HepG2 (cell line): Measurements from ENCODE around the gene TENT5A. TPM values are rescaled to one million over a fixed set of nuclear protein-coding genes. Genes with fewer than 3 reads are reported as not detected.

Source experiments
- ATAC-seq: fragments of 200-7000 bp; cut with Tn5 transposase; 3 replicates; pipeline ENCODE4 v1.9.1; 2020; ENCODE audit warnings: mild to moderate bottlenecking, moderate library complexity
- BruUV-seq: library from RNA; stranded (reverse); fragments of 400-500 nt; replicated peaks from 2 replicates; lab custom pipeline; 2021; lab: Mats Ljungman, UMichigan
- CTCF ChIA-PET: fragments of 300-600 bp; formaldehyde crosslinking; extraction: SDS; loops from one replicate; lab custom pipeline; 2021; ENCODE audit warnings: low total read pairs, inconsistent platforms, low intra/inter-chr PET ratio; lab: Yijun Ruan, JAX
- POLR2A ChIA-PET: fragments of 350-600 bp; sonication (Branson Sonifier 250); formaldehyde crosslinking; loops from one replicate; lab custom pipeline; 2020; ENCODE audit warnings: antibody characterized with exemption, inconsistent platforms; lab: Yijun Ruan, JAX
- DNase-seq: peaks from one replicate; pipeline ENCODE4 v3.0.0-alpha.2; 2015; ENCODE audit warnings: low spot score
- FAIRE-seq: peaks from 3 replicates; lab custom pipeline; 2011; peaks lifted over from hg19 to GRCh38; lab: Jason Lieb, UNC
- H2AFZ ChIP-seq: one replicate; pipeline ENCODE4 v1.6.1; 2011; ENCODE audit warnings: low read length, inconsistent platforms
- H3K27ac ChIP-seq: fragments of 300-600 bp; 3 replicates; pipeline ENCODE4 v1.8.0; 2011; ENCODE audit warnings: mixed run types, mild to moderate bottlenecking, mixed read lengths, low read length, inconsistent platforms; ENCODE audit not compliant: insufficient read depth; ENCODE audit errors: extremely low read length
- H3K27me3 ChIP-seq, 2 experiments: fragments of 200-600 bp in 1 of 2; 2 replicates in 1 of 2; 3 replicates in 1 of 2; pipeline versions ENCODE4 v1.6.0 to v1.8.0; 2011; ENCODE audit warnings: low read length in 2 of 2, mild to moderate bottlenecking in 2 of 2, moderate library complexity in 2 of 2, inconsistent platforms in 1 of 2; ENCODE audit not compliant: insufficient read depth in 2 of 2, control insufficient read depth in 1 of 2
- H3K36me3 ChIP-seq, 2 experiments: fragments of 200-600 bp in 1 of 2; replicated peaks in 1 of 2; 2 replicates in 1 of 2; 3 replicates in 1 of 2; pipeline versions ENCODE4 v1.5.1 to v1.8.0; 2011; ENCODE audit warnings: low read length in 2 of 2, inconsistent platforms in 1 of 2; ENCODE audit not compliant: insufficient read depth in 2 of 2, control insufficient read depth in 1 of 2
- H3K4me1 ChIP-seq: 2 replicates; pipeline ENCODE4 v1.5.1; 2012; ENCODE audit warnings: low read length, inconsistent platforms; ENCODE audit not compliant: insufficient read depth
- H3K4me2 ChIP-seq: 2 replicates; pipeline ENCODE4 v1.6.0; 2011; ENCODE audit warnings: low read depth, low read length, inconsistent platforms
- H3K4me3 ChIP-seq, 3 experiments: fragments of 200-600 bp in 1 of 3; sonication (generic), shearing (Covaris generic) in 1 of 3; replicated peaks in 1 of 3; 2 replicates each; pipeline ENCODE4 v1.5.1; 2011 to 2016; ENCODE audit warnings: low read length in 3 of 3, inconsistent platforms in 2 of 3, low read depth in 2 of 3, mild to moderate bottlenecking in 2 of 3, control low read depth in 1 of 3, mixed read lengths in 1 of 3; ENCODE audit not compliant: insufficient read depth in 1 of 3
- H3K79me2 ChIP-seq: one replicate; pipeline ENCODE4 v1.6.1; 2011; ENCODE audit warnings: low read length, inconsistent platforms; ENCODE audit not compliant: insufficient read depth
- H3K9ac ChIP-seq: 2 replicates; pipeline ENCODE4 v1.6.0; 2011; ENCODE audit warnings: mild to moderate bottlenecking, low read depth, low read length, inconsistent platforms; ENCODE audit not compliant: insufficient read depth
- H3K9me3 ChIP-seq: 2 replicates; pipeline ENCODE4 v1.5.1; 2012; ENCODE audit warnings: mild to moderate bottlenecking, low read length
- H4K20me1 ChIP-seq: 2 replicates; pipeline ENCODE4 v1.6.0; 2011; ENCODE audit warnings: inconsistent platforms, mild to moderate bottlenecking, low read length, moderate library complexity; ENCODE audit not compliant: insufficient read depth
- ARID3A ChIP-seq: IDR thresholded peaks from 2 replicates; pipeline ENCODE4 v1.6.1; 2012; ENCODE audit warnings: low read depth, low read length, improper control_type of control experiment
- SOX13 ChIP-seq, 3 experiments: fragments of 450-650 bp in 1 of 3; sonication (generic) in 1 of 3; formaldehyde crosslinking in 1 of 3; IDR thresholded peaks in 2 of 3; conservative IDR thresholded peaks in 1 of 3; 2 replicates each; pipeline versions ENCODE4 v1.5.0 to v1.6.1; 2016 to 2020; ENCODE audit warnings: antibody characterized with exemption in 1 of 3, mild to moderate bottlenecking in 1 of 3, missing compliant biosample characterization in 1 of 3, missing genetic modification reagents in 1 of 3, moderate library complexity in 1 of 3
- SOX5 ChIP-seq: IDR thresholded peaks from 2 replicates; pipeline ENCODE4 v1.6.1; 2016; ENCODE audit warnings: borderline replicate concordance
- TEAD3 ChIP-seq: optimal IDR thresholded peaks from 2 replicates; pipeline ENCODE3; 2016; ENCODE audit warnings: borderline replicate concordance
- WGBS: methylation state at CpG from one replicate; pipeline ENCODE4 v1.1.6; 2017; ENCODE audit warnings: low lambda C conversion rate; 5-methylcytosine and 5-hydroxymethylcytosine counted together
- in situ Hi-C: cut with HindIII; loops from 2 replicates; pipeline ENCODE4 v1.10.0; 2017; ENCODE audit warnings: low pct_unique_long_range_greater_than_20kb; ENCODE audit not compliant: extremely low pct_ligation_motif_present
- intact Hi-C: fragments of 100-400 bp; cut with micrococcal nuclease; formaldehyde crosslinking; loops from one replicate; pipeline ENCODE4 v1.10.0; 2022; ENCODE audit not compliant: unreplicated experiment
- polyA plus RNA-seq, 8 experiments: library from polyadenylated mRNA; depleted of rRNA in 3 of 8; stranded (reverse) in 7 of 8; unstranded in 1 of 8; fragments of >200 nt; fragmentation: Illumina TruSeq in 4 of 8; extraction: Trizol in 4 of 8; gene quantifications; 2 replicates each; pipeline versions ENCODE4 v1.2.1 to v1.2.3, GENCODE V29; 2011 to 2016; ENCODE audit warnings: low read depth in 4 of 8, missing spikeins in 1 of 8, mixed read lengths in 1 of 8; ENCODE audit not compliant: insufficient read depth in 1 of 8
- total RNA-seq, 5 experiments: library from RNA; depleted of rRNA; stranded (reverse); fragments of >200 nt; fragmentation: Illumina TruSeq; extraction: Trizol; gene quantifications; 2 replicates each; pipeline ENCODE4 v1.2.3, GENCODE V29; 2016; ENCODE audit warnings: low read depth in 1 of 5
- TF ChIP-seq, protein P1 (sequence below): sonication (generic); formaldehyde crosslinking; IDR thresholded peaks from 2 replicates; pipeline ENCODE4 v1.8.0; 2022; ENCODE audit warnings: missing genetic modification reagents, mild to moderate bottlenecking, moderate library complexity, borderline replicate concordance
- TF ChIP-seq, protein P2 (sequence below): sonication (generic); formaldehyde crosslinking; IDR thresholded peaks from 2 replicates; pipeline ENCODE4 v1.4.0; 2020; ENCODE audit warnings: missing genetic modification reagents, low read depth, mild to moderate bottlenecking, borderline replicate concordance

Gene TENT5A
- total and polyA plus RNA-seq, 2 of the 13 experiments (the other 11 are each of a cell fraction or from before 2014, with no cell fraction given), result 8.0 to 13.8 TPM

DNA sequence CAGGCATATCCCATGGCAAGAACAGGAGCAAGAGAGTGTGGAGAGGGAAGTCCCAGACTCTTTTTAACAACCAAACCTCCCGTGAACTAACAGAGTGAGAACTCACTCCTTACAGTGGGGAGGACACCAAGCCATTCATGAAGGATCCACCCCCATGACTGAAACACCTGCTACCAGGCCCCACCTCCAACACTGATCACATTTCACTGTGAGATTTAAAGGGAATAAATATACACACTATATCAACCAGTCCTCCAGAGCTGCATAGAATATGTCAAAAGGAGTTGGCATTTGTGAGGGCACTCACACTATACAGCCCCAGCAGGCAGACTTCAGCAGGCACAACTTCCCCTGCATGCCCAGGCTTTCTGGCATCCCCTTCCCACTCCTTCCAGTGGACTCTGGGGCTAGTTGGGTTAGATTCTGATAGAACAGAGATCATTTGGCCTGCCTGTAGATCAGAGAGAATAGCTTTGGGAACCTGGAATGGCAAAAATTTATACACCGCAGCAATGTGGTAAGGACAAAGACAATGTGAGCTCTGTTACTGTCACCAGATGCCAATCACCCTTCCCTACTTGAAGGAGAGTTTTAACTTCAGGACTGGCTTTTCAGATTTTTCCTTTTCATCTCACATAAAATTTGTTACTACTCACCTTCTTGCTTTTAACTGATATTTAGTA is 25.2 kb upstream of the TENT5A start:
- H3K79me2 ChIP-seq, result no peaks in the 10 kb centered on the region
- in situ Hi-C loops (no loop called here), intact Hi-C loops (no loop called here)
- no peaks in the 10 kb centered on the region for H3K27me3 ChIP-seq
- TF ChIP-seq, protein P1, sequence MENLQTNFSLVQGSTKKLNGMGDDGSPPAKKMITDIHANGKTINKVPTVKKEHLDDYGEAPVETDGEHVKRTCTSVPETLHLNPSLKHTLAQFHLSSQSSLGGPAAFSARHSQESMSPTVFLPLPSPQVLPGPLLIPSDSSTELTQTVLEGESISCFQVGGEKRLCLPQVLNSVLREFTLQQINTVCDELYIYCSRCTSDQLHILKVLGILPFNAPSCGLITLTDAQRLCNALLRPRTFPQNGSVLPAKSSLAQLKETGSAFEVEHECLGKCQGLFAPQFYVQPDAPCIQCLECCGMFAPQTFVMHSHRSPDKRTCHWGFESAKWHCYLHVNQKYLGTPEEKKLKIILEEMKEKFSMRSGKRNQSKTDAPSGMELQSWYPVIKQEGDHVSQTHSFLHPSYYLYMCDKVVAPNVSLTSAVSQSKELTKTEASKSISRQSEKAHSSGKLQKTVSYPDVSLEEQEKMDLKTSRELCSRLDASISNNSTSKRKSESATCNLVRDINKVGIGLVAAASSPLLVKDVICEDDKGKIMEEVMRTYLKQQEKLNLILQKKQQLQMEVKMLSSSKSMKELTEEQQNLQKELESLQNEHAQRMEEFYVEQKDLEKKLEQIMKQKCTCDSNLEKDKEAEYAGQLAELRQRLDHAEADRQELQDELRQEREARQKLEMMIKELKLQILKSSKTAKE (CRISPR knock-in tag), result no peak
- TF ChIP-seq SOX5 (CRISPR knock-in tag), result peak; percentile 28; the same call in 1 of the 2 replicates
- TF ChIP-seq SOX13 (IDR thresholded peaks at IDR 0.05), result no peak
- peak in 1 of 2 experiments; percentile 29; a peak in 1 of 4 replicates for TF ChIP-seq SOX13 (CRISPR knock-in tag; conservative IDR thresholded peaks at IDR 0.05 in 1 of 2, IDR thresholded peaks at IDR 0.05 in 1 of 2)
- peak; percentile 53 for TF ChIP-seq TEAD3 (CRISPR knock-in tag)
- TF ChIP-seq ARID3A, result 0 out of 2 replicates have a peak, but pooled peaks have one; percentile 11
- TF ChIP-seq, protein P2, sequence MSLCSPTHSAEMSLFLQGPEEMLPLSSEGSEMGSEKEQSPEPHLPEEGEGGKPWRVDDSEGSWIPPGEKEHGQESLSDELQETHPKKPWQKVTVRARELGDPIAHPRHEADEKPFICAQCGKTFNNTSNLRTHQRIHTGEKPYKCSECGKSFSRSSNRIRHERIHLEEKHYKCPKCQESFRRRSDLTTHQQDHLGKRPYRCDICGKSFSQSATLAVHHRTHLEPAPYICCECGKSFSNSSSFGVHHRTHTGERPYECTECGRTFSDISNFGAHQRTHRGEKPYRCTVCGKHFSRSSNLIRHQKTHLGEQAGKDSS (CRISPR knock-in tag), result no peak
- H3K9ac ChIP-seq, result no peak overlapping the region
- H3K4me2 ChIP-seq, result 0 out of 2 replicates have a peak overlapping the region, but pooled peaks have one; percentile 3
- WGBS, result 44% methylated on average over 2 of the region's 2 CpGs
- no peak overlapping the region for H3K4me3 ChIP-seq
- no peaks in the 10 kb centered on the region for H3K36me3 ChIP-seq
- no peak overlapping the region for H3K27ac ChIP-seq
- H4K20me1 ChIP-seq, result no peaks in the 10 kb centered on the region
- H3K9me3 ChIP-seq, result peaks cover 6% of the 10 kb centered on the region; the same call in 1 of the 2 replicates
- H2AFZ ChIP-seq, result no peak overlapping the region
- ATAC-seq (peak; percentile 70), DNase-seq (peak; percentile 79), FAIRE-seq (no peak)
- H3K4me1 ChIP-seq, result peaks cover 53% of the 10 kb centered on the region
- BruUV-seq, result no TSS peak
- CTCF ChIA-PET, result no interaction called here
- POLR2A ChIA-PET, result no interaction called here
